Pulmonary artery endothelial cell (primary cell): ENCODE data around the gene KCNH8. TPM values are rescaled to one million over a fixed set of nuclear protein-coding genes. Genes with fewer than 3 reads are reported as not detected.

ENCODE experiments used
- DNase-seq: peaks from one replicate; pipeline ENCODE4 v3.0.0-alpha.2; 2011; ENCODE audit warnings: low read depth, low spot score
- total RNA-seq: library from RNA; depleted of rRNA; stranded (reverse); fragments of >200 nt; gene quantifications from 2 replicates; pipeline ENCODE4 v1.2.3, GENCODE V29; 2014

KCNH8 gene
- total RNA-seq, 1 donor from 2014 or later: under 0.01 TPM

- DNase-seq: no peak
These were observed 102.8 kb downstream of the KCNH8 start for GRCh38 chr3:19250959-19251610.

- no peak for DNase-seq
These were observed 105.9 kb downstream of the KCNH8 start for GRCh38 chr3:19254189-19254588.

- no peak for DNase-seq
These were observed 106.6 kb downstream of the KCNH8 start for GRCh38 chr3:19254784-19255338.

- no peak for DNase-seq
These were observed 108.0 kb downstream of the KCNH8 start for GRCh38 chr3:19256313-19256712.

GRCh38 chr3:19263606-19264005, 115.3 kb downstream of the KCNH8 start:
- no peak for DNase-seq

GRCh38 chr3:19264424-19264823, 116.1 kb downstream of the KCNH8 start:
- no peak for DNase-seq

- DNase-seq: no peak
These were observed 118.7 kb downstream of the KCNH8 start for GRCh38 chr3:19267040-19267439.

GRCh38 chr3:19270481-19270880, 122.2 kb downstream of the KCNH8 start:
- DNase-seq: no peak

GRCh38 chr3:19272296-19272695, 124.0 kb downstream of the KCNH8 start:
- DNase-seq: no peak

- DNase-seq: no peak
These were observed 124.8 kb downstream of the KCNH8 start for GRCh38 chr3:19273091-19273490.

GRCh38 chr3:19274576-19274975, 126.3 kb downstream of the KCNH8 start:
- no peak for DNase-seq

GRCh38 chr3:19284974-19285373, 136.7 kb downstream of the KCNH8 start:
- no peak for DNase-seq

GRCh38 chr3:19293295-19293694, 145.0 kb downstream of the KCNH8 start:
- DNase-seq: no peak

GRCh38 chr3:19295208-19295607, 146.9 kb downstream of the KCNH8 start:
- DNase-seq: no peak

GRCh38 chr3:19331931-19332330, 183.6 kb downstream of the KCNH8 start:
- no peak for DNase-seq

- no peak for DNase-seq
These were observed 185.8 kb downstream of the KCNH8 start for GRCh38 chr3:19334120-19334519.

GRCh38 chr3:19338769-19339168, 190.5 kb downstream of the KCNH8 start:
- no peak for DNase-seq

- DNase-seq: no peak
These were observed 194.1 kb downstream of the KCNH8 start for GRCh38 chr3:19342389-19342788.

GRCh38 chr3:19346759-19347158, 198.4 kb downstream of the KCNH8 start:
- DNase-seq: no peak

- no peak for DNase-seq
These were observed 199.4 kb downstream of the KCNH8 start for GRCh38 chr3:19347671-19348070.

- no peak for DNase-seq
These were observed 200.2 kb downstream of the KCNH8 start for GRCh38 chr3:19348500-19348899.

- DNase-seq: no peak
These were observed 200.7 kb downstream of the KCNH8 start for GRCh38 chr3:19348941-19349564.

- no peak for DNase-seq
These were observed 209.6 kb downstream of the KCNH8 start for GRCh38 chr3:19357947-19358346.
